GM23248 (cell line): ENCODE data around the gene MED15.

ENCODE experiments used
- EZH2 ChIP-seq: fragments of 200-600 bp; sonication (generic); IDR thresholded peaks from 2 replicates; pipeline ENCODE4 v1.6.1; 2018; ENCODE audit warnings: antibody characterized with exemption, mild to moderate bottlenecking; ENCODE audit not compliant: insufficient read depth, poor library complexity, severe bottlenecking
- EZH2phosphoT487 ChIP-seq: fragments of 200-600 bp; sonication (generic); IDR thresholded peaks from 2 replicates; pipeline ENCODE4 v1.6.1; 2018; ENCODE audit warnings: antibody characterized with exemption, moderate library complexity, mild to moderate bottlenecking, low read depth; ENCODE audit not compliant: insufficient read depth

- TF ChIP-seq EZH2phosphoT487, result no peak
- TF ChIP-seq EZH2, result no peak
These were observed 115.4 kb downstream of the MED15 start for GRCh38 chr22:20622650-20623339.
